IMR-90 (cell line): ENCODE measurements around the gene PAK4.

Source experiments
- CEBPB ChIP-seq: IDR thresholded peaks from 2 replicates; pipeline ENCODE4 v1.6.1; 2012; ENCODE audit warnings: low read depth, low read length, improper control_type of control experiment
- CTCF ChIP-seq: conservative IDR thresholded peaks from 2 replicates; pipeline ENCODE4 v1.5.1; 2012; ENCODE audit warnings: mild to moderate bottlenecking, low read depth, low read length, improper control_type of control experiment
- MAFK ChIP-seq: IDR thresholded peaks from 2 replicates; pipeline ENCODE4 v1.6.1; 2012; ENCODE audit warnings: low read depth, low read length, improper control_type of control experiment
- MAZ ChIP-seq: IDR thresholded peaks from 2 replicates; pipeline ENCODE4 v1.6.1; 2012; ENCODE audit warnings: low read depth, mild to moderate bottlenecking, low read length, improper control_type of control experiment, moderate library complexity, borderline replicate concordance
- MXI1 ChIP-seq: IDR thresholded peaks from 2 replicates; pipeline ENCODE4 v1.6.1; 2012; ENCODE audit warnings: low read depth, mild to moderate bottlenecking, low read length, moderate library complexity, borderline replicate concordance
- NFE2L2 ChIP-seq: fragments of 150-350 bp; IDR thresholded peaks from 2 replicates; pipeline ENCODE4 v1.6.1; 2016; ENCODE audit warnings: low read depth, mild to moderate bottlenecking, low read length
- POLR2A ChIP-seq: IDR thresholded peaks from 2 replicates; pipeline ENCODE4 v1.6.1; 2012; ENCODE audit warnings: mild to moderate bottlenecking, low read depth, low read length
- RAD21 ChIP-seq: IDR thresholded peaks from 2 replicates; pipeline ENCODE4 v1.6.1; 2012; ENCODE audit warnings: low read length, improper control_type of control experiment
- RFX5 ChIP-seq: IDR thresholded peaks from 2 replicates; pipeline ENCODE4 v1.8.0; 2012; ENCODE audit warnings: low read depth, mild to moderate bottlenecking, low read length, moderate library complexity
- USF2 ChIP-seq: fragments of 150-350 bp; IDR thresholded peaks from 2 replicates; pipeline ENCODE4 v1.6.1; 2017; ENCODE audit warnings: mild to moderate bottlenecking, antibody characterized with exemption, low read length, low read depth

DNA sequence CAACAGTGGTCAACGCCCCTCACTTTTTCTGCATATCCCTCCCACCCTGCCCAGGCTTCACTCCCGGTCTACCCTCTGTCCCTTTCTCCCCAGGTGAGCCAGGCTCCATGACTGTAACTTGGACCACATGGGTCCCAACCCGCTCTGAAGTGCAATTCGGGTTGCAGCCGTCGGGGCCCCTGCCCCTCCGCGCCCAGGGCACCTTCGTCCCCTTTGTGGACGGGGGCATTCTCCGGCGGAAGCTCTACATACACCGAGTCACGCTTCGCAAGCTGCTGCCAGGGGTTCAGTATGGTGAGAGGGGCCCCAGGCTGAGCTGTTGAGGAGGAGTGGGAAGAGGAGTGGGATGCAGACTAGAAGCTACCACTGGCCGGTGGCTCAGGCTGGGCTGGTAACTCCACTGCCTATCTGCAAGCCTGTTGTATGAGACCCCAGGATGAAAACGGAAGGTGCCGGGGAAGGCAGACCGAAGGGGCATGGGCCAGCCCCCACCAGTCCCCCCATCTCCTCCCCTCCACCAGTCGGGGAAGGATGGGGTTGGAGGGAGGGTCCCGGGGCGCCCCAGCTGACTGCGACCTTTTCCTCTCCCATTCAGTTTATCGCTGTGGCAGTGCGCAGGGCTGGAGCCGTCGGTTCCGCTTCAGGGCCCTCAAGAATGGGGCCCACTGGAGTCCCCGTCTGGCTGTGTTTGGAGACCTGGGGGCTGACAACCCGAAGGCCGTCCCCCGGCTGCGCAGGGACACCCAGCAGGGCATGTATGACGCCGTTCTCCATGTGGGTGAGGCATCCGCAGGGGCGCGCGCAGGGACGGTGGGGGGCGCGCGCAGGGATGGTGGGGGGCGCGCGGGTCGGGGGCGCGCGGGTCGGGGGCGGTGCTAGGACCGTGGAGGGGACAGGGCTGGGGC, 27.0 kb upstream of the PAK4 start:
- TF ChIP-seq POLR2A = no peak
- TF ChIP-seq CTCF = no peak
- TF ChIP-seq NFE2L2 = no peak
- no peak for TF ChIP-seq RFX5
- no peak for TF ChIP-seq CEBPB
- no peak for TF ChIP-seq MAFK
- TF ChIP-seq MAZ = no peak
- no peak for TF ChIP-seq RAD21
- TF ChIP-seq MXI1 = no peak
- no peak for TF ChIP-seq USF2
